ENCODE data around the gene TRIM66. TPM values are rescaled to one million over a fixed set of nuclear protein-coding genes. Genes with fewer than 3 reads are reported as not detected.

The TRIM66 gene
- total RNA-seq, 2 donors from 2014 or later: 2.8 to 10.5 TPM

DNA sequence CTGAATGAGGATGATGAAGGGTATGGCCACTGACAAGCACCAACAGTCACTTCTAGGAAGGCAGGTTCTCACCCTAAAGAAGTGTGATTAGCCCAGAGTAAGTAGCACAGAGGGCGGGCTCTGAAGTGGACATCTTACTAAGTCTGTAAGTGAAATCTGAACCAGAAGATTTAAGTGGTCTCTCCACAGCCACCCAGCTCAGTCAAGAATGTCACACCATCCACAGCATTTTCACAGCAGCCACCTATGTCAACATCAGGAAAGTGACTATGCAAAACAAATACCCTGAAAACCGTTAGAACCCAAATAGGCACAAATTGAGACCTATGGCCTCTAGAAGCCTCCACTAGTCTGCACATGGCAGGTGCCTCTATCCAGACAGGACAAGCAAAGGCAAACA, 65.4 kb downstream of the TRIM66 start:
- DNase-seq (ENCODE audit: low spot score): no peak
- intact Hi-C loops (cut with DNase I): no loop called here
- Histone ChIP-seq H3K36me3 (no peaks in the 10 kb centered on the region), H3K4me1 (replicated peaks) (no peaks in the 10 kb centered on the region), H3K27me3 (replicated peaks; ENCODE audit: insufficient read depth) (no peaks in the 10 kb centered on the region), H3K4me3 (no peak overlapping the region), H3K9me3 (no peaks in the 10 kb centered on the region), H3K27ac (no peak overlapping the region)
- no peak for TF ChIP-seq POLR2A (IDR thresholded peaks at IDR 0.05)
- TF ChIP-seq, protein P1, sequence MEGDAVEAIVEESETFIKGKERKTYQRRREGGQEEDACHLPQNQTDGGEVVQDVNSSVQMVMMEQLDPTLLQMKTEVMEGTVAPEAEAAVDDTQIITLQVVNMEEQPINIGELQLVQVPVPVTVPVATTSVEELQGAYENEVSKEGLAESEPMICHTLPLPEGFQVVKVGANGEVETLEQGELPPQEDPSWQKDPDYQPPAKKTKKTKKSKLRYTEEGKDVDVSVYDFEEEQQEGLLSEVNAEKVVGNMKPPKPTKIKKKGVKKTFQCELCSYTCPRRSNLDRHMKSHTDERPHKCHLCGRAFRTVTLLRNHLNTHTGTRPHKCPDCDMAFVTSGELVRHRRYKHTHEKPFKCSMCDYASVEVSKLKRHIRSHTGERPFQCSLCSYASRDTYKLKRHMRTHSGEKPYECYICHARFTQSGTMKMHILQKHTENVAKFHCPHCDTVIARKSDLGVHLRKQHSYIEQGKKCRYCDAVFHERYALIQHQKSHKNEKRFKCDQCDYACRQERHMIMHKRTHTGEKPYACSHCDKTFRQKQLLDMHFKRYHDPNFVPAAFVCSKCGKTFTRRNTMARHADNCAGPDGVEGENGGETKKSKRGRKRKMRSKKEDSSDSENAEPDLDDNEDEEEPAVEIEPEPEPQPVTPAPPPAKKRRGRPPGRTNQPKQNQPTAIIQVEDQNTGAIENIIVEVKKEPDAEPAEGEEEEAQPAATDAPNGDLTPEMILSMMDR (IDR thresholded peaks at IDR 0.05): no peak
- TF ChIP-seq POLR2AphosphoS5 (IDR thresholded peaks at IDR 0.05): no peak
- WGBS: 79% methylated on average over 2 of the region's 2 CpGs

DNA sequence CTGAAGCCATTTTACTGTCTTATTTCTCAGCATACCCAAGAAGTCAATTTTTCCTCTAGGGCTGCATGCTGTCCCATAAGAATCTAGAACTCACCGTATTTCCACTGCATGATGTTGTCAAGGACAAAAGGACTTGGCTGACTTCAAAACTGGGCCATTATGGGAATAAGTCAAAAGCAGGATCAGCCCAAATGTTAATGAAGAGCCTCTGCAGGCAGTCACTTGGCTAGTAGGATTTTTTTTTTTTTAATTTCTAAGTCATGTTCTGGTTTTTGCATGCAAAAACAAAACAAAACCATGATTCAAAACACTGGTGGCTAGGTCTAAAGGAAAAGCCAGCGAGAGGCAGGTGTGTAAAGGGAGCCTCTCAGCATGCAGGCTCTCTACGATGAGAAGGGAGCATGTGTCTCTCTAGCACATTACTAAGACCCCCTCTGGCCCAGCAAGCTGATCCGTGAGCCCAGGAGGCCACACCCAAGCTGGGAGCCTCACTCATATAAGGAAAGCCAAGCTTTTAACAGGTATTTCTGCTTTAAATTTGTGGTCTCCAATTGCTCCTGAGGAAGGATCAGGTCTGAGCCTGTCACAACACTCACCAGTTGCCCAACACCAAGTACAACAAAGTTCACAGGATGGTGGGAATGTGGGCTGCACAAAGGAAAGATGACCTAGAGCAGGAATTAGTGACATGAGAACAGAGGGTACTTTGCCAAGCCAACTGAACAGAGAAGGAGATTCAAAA, 67.0 kb downstream of the TRIM66 start:
- Histone ChIP-seq H3K27me3 (replicated peaks; ENCODE audit: insufficient read depth) (no peaks in the 10 kb centered on the region), H3K4me1 (replicated peaks) (no peaks in the 10 kb centered on the region), H3K4me3 (no peak overlapping the region), H3K36me3 (no peaks in the 10 kb centered on the region), H3K27ac (no peak overlapping the region), H3K9me3 (no peaks in the 10 kb centered on the region)
- no peak for DNase-seq (ENCODE audit: low spot score)
- intact Hi-C loops (cut with DNase I): no loop called here
- 87% methylated on average over 4 of the region's 4 CpGs for WGBS
- TF ChIP-seq POLR2A (IDR thresholded peaks at IDR 0.05) (no peak), POLR2AphosphoS5 (IDR thresholded peaks at IDR 0.05) (no peak)
- TF ChIP-seq, protein P1 (IDR thresholded peaks at IDR 0.05): no peak

DNA sequence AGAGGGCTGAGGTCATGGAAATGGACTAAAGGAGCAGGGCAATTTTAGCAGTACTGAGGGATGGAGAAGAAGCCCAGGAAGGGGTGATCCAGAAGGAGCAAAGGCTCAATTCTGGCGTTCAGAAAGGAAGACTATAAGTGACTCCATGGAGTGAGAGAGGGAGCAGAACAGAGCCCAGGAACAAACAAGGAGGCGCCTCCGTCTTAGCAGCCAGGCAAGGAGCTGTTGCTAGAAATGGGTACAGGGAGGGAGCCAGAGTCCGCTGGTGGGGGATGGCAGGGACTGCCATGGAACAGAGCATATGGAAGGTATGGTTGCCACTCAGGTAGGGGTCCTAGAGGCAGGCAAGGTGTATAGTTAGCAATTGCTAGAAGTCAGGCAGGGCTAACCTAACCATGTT, 68.0 kb downstream of the TRIM66 start:
- Histone ChIP-seq H3K9me3 (no peaks in the 10 kb centered on the region), H3K27ac (no peak overlapping the region), H3K27me3 (replicated peaks; ENCODE audit: insufficient read depth) (no peaks in the 10 kb centered on the region), H3K4me3 (no peak overlapping the region), H3K36me3 (no peaks in the 10 kb centered on the region), H3K4me1 (replicated peaks) (no peaks in the 10 kb centered on the region)
- no peak for TF ChIP-seq POLR2AphosphoS5 (IDR thresholded peaks at IDR 0.05)
- TF ChIP-seq, protein P1 (IDR thresholded peaks at IDR 0.05): no peak
- no peak for TF ChIP-seq POLR2A (IDR thresholded peaks at IDR 0.05)
- DNase-seq (ENCODE audit: low spot score): no peak
- WGBS: 95% methylated on average over 4 of the region's 4 CpGs
- intact Hi-C loops (cut with DNase I): no loop called here

DNA sequence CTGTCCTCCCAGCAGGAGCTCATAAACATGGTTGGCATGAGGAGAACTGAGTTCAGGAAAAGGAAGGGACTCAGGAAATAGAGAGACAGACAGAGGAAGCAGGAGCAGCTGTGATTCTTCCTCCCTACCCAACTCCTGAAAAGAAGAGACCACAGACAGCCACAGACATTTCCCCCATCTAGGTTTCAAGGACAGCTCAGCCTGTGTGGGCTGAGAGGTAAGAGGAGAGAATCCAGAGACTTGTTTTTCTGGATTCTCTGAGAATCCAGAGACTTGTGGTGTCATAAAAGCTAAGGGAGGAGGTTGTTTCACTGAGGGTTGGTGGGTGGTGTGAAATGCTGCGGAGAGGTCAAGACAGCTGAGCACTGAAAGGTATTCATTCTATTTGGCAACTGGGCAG, 69.4 kb downstream of the TRIM66 start:
- 71% methylated on average over 1 of the region's 1 CpG for WGBS

More for the DNA sequence above, 69.4 kb downstream of the TRIM66 start:
- no peaks in the 10 kb centered on the region for H3K9me3 ChIP-seq
- no peak for DNase-seq (ENCODE audit: low spot score)
- TF ChIP-seq POLR2A (IDR thresholded peaks at IDR 0.05) (no peak), POLR2AphosphoS5 (IDR thresholded peaks at IDR 0.05) (no peak)
- TF ChIP-seq, protein P1 (IDR thresholded peaks at IDR 0.05): no peak
- H3K4me3 ChIP-seq: no peak overlapping the region
- no peaks in the 10 kb centered on the region for H3K4me1 ChIP-seq (replicated peaks)
- H3K36me3 ChIP-seq: no peaks in the 10 kb centered on the region
- no peaks in the 10 kb centered on the region for H3K27me3 ChIP-seq (replicated peaks; ENCODE audit: insufficient read depth)
- no peak overlapping the region for H3K27ac ChIP-seq
- intact Hi-C loops (cut with DNase I): no loop called here
